ENCODE measurements around the gene AZIN2.

The AZIN2 gene

GRCh38 chr1:33080885-33081553 lies at the start of gene AZIN2:
Gene AZIN2 (plus strand): TSS chr1:33081153. CDS start chr1:33082250, 1,097 bp downstream.
- in situ Hi-C loops (cut with MboI; ENCODE audit: low pct_unique_long_range_greater_than_20kb, low sequenced_read_pairs, unreplicated experiment) = no loop called here

DNA sequence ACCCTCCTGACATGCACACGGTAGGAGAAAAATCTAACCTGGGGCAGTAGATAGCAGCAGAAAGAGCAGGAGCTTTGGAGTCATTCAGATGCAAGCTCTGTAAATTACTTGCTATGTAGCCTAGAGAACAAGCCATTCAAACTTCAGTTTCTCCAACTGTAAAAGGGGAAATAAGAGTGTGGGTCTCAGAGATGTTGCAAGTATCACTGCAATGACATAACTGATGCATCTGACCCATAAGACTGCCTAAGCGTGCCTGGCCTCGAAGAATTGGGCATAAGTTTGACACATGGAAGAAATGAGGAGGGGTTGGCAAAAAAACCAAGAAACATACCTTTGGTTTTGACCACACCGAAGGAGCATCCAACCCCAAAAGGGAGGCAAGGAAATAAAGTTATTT lies 49.4 kb upstream of the AZIN2 start:
- in situ Hi-C loops (cut with MboI; ENCODE audit: low pct_unique_long_range_greater_than_20kb, low sequenced_read_pairs, unreplicated experiment) = no loop called here
- no peak for DNase-seq (ENCODE audit: low spot score)
- TF ChIP-seq, protein P1, sequence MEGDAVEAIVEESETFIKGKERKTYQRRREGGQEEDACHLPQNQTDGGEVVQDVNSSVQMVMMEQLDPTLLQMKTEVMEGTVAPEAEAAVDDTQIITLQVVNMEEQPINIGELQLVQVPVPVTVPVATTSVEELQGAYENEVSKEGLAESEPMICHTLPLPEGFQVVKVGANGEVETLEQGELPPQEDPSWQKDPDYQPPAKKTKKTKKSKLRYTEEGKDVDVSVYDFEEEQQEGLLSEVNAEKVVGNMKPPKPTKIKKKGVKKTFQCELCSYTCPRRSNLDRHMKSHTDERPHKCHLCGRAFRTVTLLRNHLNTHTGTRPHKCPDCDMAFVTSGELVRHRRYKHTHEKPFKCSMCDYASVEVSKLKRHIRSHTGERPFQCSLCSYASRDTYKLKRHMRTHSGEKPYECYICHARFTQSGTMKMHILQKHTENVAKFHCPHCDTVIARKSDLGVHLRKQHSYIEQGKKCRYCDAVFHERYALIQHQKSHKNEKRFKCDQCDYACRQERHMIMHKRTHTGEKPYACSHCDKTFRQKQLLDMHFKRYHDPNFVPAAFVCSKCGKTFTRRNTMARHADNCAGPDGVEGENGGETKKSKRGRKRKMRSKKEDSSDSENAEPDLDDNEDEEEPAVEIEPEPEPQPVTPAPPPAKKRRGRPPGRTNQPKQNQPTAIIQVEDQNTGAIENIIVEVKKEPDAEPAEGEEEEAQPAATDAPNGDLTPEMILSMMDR (IDR thresholded peaks at IDR 0.05; ENCODE audit: extremely low read depth, insufficient read depth, missing control alignments) = no peak

More at GRCh38 chr1:33080885-33081553, at the start of gene AZIN2:
- peak; percentile 96 for DNase-seq (ENCODE audit: low spot score)
- TF ChIP-seq, protein P1 (IDR thresholded peaks at IDR 0.05; ENCODE audit: extremely low read depth, insufficient read depth, missing control alignments) = no peak

DNA sequence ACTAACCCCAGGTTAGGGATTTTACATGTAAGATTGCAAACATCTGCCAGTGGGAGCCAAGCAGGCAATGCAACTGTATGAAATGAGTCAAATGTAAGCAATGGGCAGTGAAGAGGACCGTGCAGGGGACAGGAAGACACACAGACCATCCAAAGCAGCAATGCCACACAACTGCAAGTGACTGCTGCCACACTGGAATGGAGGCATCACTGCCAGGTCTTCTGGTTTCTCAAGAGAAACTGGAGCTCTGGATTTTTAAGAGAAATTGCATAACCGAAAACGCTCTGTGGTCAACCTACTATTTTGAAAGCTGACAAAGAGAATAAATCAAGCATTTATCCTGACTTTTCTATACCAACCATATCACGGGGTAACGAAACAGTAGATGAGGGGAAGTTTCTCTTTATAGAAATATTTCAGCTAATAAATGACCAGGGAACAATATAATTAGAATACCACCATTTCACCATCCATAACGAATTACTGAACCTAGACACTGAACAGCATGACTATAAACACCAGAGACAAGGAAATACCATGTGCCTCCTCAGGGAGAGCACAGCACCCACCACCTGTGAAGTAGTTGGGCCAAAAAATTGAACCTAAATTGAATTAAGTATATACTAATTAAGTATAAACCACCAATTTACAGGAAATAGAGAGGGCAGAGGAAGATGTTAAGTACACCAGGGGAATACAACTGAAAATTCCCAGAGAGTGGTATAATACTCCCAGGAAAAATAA lies 48.7 kb upstream of the AZIN2 start:
- in situ Hi-C loops (cut with MboI; ENCODE audit: low pct_unique_long_range_greater_than_20kb, low sequenced_read_pairs, unreplicated experiment) = no loop called here
- no peak for DNase-seq (ENCODE audit: low spot score)
- TF ChIP-seq, protein P1 (IDR thresholded peaks at IDR 0.05; ENCODE audit: extremely low read depth, insufficient read depth, missing control alignments) = no peak

DNA sequence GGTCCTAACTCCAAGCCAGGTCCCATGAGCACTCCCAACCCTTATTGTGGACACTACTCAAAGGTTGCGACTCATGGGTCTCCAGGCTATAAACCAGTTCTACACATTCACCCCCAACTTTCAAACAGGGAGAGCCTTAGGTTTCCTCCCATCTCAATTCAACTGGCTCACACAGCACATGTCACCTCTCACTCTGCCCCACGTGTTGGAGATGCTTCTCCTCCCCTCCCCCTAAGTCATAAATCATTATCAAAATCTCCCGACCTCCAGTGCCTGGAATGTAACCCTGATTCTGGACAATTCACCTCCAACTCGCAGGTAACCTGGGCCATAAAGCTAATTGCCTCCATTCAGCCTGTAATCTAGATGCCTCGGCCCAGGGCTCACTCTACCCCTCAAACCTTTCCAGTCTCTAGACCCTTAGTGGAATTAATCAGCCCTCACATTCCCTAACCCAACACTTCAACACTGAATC lies 44.9 kb upstream of the AZIN2 start:
- no peak for DNase-seq (ENCODE audit: low spot score)
- TF ChIP-seq, protein P1 (IDR thresholded peaks at IDR 0.05; ENCODE audit: extremely low read depth, insufficient read depth, missing control alignments) = no peak
- in situ Hi-C loops (cut with MboI; ENCODE audit: low pct_unique_long_range_greater_than_20kb, low sequenced_read_pairs, unreplicated experiment) = no loop called here

DNA sequence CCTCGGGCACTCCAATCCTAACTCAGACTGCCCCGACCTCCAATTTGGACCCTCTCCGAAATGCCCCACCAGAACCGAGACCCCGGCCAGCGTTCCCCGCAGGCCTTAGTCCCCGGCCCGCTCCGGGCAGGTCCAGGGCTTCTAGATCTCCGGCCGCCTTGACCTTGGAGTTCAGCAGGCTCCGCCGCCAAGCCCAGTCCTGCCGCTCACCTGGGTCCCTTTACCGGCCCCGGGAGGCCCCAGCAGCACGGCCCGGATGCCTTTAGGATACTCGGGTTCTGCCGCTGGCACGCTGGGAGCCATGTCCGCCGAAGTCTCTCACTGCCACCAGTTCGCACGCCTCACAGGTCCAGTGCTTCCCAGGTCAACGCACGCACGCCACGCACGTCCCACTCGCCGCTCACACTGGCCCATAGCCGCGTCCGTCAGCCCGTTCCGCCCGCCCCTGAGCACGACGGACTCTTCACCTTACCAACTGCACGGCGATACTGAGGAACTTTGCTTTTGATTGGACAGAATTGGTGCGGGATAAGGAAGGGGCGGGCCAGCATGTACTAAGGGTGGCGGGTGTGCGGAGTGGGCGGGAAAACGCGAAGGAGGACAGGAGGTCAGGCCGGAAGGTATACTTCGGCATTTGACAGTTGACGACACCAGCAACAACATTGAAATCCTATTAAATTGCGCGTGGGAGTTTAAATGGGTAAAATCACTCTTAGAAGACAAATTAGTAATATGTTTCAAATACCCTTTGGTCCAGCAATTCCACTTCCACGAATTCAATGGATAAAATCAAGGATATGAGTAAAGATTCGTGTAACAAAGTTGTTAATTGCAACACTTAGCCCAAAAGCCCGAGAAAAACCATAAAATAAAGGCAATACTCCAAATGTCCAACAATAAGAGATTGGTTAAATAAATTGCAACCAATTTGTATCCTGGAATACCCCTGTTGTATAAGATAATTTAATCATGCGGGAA lies 44.1 kb upstream of the AZIN2 start, which contains the start of gene AK2:
Gene AK2 (minus strand): TSS at position 358 of the 978 bp plus-strand sequence. CDS start 55 bp downstream, at position 303.
- peak; percentile 96 for DNase-seq (ENCODE audit: low spot score)
- TF ChIP-seq, protein P1 (IDR thresholded peaks at IDR 0.05; ENCODE audit: extremely low read depth, insufficient read depth, missing control alignments) = no peak
- in situ Hi-C loops (cut with MboI; ENCODE audit: low pct_unique_long_range_greater_than_20kb, low sequenced_read_pairs, unreplicated experiment) = no loop called here

DNA sequence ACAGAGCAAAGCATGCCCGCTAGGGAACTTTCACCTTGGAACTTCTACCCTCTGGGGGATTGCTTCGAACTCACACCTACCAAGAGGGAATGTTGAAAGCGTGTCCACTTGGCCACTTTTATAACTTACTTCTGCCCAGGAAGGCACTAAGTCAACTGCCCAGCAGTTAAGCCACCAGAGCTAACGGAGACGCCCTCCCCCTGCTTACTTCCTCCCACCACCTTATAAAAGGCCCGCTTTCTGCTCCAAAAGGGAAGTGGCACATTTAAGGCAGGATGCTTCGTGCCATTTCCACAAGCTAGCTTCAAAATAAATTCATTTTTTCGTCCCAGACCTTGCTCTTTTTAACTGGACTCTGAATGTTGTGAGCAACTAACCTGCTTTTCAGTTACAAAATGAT lies 41.1 kb upstream of the AZIN2 start:
- no peak for DNase-seq (ENCODE audit: low spot score)
- TF ChIP-seq, protein P1 (IDR thresholded peaks at IDR 0.05; ENCODE audit: extremely low read depth, insufficient read depth, missing control alignments) = no peak
- in situ Hi-C loops (cut with MboI; ENCODE audit: low pct_unique_long_range_greater_than_20kb, low sequenced_read_pairs, unreplicated experiment) = no loop called here
